GM12892 (cell line): Measurements from ENCODE around the gene KCNMB1.

ENCODE experiments used
- POLR2A ChIP-seq: IDR thresholded peaks from 2 replicates; pipeline ENCODE4 v1.6.1; 2011; ENCODE audit warnings: low read depth, low read length, control low read depth
- TAF1 ChIP-seq: IDR thresholded peaks from 2 replicates; pipeline ENCODE4 v1.6.1; 2011; ENCODE audit warnings: low read depth, mild to moderate bottlenecking, control low read depth, low read length, borderline replicate concordance

- TF ChIP-seq POLR2A (no peak), TAF1 (no peak)
Observed at GRCh38 chr5:170329524-170329923, 59.6 kb downstream of the KCNMB1 start.
